Measurements from ENCODE around the gene L3MBTL1. TPM values are rescaled to one million over a fixed set of nuclear protein-coding genes. Genes with fewer than 3 reads are reported as not detected.

Gene L3MBTL1
- total RNA-seq, 1 experiment from 2014 or later: 8.4 TPM

DNA sequence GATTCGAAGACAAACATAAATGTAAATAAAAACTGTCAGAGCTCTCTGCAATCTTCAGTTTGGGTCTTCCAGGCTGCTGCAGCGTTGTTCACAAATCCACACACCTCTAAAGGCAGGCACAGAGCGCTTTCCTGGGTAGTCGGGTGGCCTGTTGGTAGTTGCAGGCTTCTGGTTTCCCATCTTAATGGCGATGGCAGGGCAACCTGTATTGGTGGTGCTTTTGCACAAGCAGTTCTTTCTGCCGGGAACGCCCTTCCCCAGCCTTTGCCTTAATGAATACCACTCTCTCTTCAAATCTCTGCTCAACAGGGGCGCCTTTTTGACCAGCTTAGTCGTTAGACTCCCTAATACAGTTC, 82.5 kb downstream of the L3MBTL1 start:
- peak overlapping the region; percentile 72 for H3K4me3 ChIP-seq (ENCODE audit: low read depth, low read length)
- TF ChIP-seq, protein P1, sequence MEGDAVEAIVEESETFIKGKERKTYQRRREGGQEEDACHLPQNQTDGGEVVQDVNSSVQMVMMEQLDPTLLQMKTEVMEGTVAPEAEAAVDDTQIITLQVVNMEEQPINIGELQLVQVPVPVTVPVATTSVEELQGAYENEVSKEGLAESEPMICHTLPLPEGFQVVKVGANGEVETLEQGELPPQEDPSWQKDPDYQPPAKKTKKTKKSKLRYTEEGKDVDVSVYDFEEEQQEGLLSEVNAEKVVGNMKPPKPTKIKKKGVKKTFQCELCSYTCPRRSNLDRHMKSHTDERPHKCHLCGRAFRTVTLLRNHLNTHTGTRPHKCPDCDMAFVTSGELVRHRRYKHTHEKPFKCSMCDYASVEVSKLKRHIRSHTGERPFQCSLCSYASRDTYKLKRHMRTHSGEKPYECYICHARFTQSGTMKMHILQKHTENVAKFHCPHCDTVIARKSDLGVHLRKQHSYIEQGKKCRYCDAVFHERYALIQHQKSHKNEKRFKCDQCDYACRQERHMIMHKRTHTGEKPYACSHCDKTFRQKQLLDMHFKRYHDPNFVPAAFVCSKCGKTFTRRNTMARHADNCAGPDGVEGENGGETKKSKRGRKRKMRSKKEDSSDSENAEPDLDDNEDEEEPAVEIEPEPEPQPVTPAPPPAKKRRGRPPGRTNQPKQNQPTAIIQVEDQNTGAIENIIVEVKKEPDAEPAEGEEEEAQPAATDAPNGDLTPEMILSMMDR (IDR thresholded peaks at IDR 0.05; ENCODE audit: insufficient read depth in 1 of 2, low read depth in 1 of 2, low read length in 1 of 2, severe bottlenecking in 1 of 2, unreplicated experiment in 1 of 2): no peak
- CTCF ChIA-PET: interaction anchor here (0.8 to 2.2 kb wide), 5 partner anchors 10 to 141 kb away, joined by 5 to 37 read pairs (median 6); partner anchors contain the start of gene SGK2
- peaks cover 15% of the 10 kb centered on the region for H3K4me1 Mint-ChIP-seq (ENCODE audit: low read depth, unreplicated experiment)
- H3K27me3 Mint-ChIP-seq (ENCODE audit: insufficient read depth, unreplicated experiment): no peaks in the 10 kb centered on the region
- H3K36me3 Mint-ChIP-seq (ENCODE audit: insufficient read depth, unreplicated experiment): peaks cover 8% of the 10 kb centered on the region
- no peaks in the 10 kb centered on the region for H3K36me3 ChIP-seq (ENCODE audit: control insufficient read depth, insufficient read depth, low read length)
- TSS peak; percentile 91 for BruUV-seq (replicated peaks)
- H3K9me3 Mint-ChIP-seq (ENCODE audit: unreplicated experiment): no peaks in the 10 kb centered on the region
- intact Hi-C loops (cut with micrococcal nuclease; ENCODE audit: unreplicated experiment): loop anchor here (1.0 to 2.0 kb wide), 3 partner anchors 32 to 133 kb away; partner anchors contain the start of gene SRSF6
- peak overlapping the region; percentile 86 for H3K4me3 Mint-ChIP-seq (ENCODE audit: unreplicated experiment)
- peaks cover 4% of the 10 kb centered on the region for H3K4me1 ChIP-seq
- H3K9me3 ChIP-seq: no peaks in the 10 kb centered on the region
- no peaks in the 10 kb centered on the region for H3K27me3 ChIP-seq (replicated peaks; ENCODE audit: control insufficient read depth, insufficient read depth, low read length)
- POLR2A ChIA-PET: interaction anchor here (1.3 to 1.8 kb wide), 3 partner anchors 31 to 132 kb away, joined by 7 to 42 read pairs (median 13); partner anchors contain the start of genes SGK2 and SRSF6
- peak in 1 of 2 experiments; percentile 47 for DNase-seq
- H3K27ac Mint-ChIP-seq (ENCODE audit: unreplicated experiment): peak overlapping the region; percentile 90

DNA sequence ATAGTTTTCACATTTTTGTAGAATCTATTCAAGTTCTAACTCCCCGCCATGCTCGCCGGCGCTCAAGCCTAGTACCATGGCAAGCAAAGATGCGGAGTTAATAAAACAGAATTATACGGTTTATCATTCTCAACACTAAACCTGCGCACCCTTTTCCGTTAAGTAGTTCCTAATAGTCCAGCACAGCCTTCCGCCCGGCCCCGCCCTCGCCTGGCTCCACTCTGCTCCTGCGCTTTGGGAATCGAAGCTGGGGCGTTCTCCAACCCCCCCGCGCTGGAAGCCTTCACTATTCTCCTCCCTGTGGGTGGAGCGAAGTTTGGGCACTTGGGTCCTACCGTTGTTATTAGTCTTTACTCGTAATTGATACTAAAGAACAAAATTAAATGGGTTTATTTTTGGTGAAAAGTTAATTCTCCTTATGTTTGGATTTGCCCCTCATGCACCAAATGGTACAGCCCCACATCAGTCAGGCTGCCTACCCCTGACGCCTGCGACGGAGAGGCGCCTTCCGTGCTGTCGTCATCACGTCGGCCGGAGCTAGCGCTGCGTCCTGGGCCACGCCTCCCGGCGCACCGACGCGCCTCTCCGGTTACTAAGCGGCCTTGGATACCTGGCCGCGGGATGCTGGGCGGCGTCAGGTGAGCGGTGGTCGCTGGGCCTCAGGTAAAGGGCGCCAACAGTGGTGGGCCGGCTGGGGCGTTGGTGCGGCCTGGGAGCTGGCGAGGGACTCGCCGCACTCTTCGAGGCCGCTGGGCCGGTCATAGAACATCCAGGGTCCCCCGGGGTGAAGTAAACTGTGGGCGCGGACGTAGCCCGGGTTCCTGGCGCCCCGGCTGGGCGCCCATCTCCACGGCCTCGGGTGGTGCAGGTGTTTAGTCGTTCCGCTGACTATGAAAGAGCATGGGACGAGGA, 83.2 kb downstream of the L3MBTL1 start, which contains the start of gene IFT52:
Gene IFT52, plus strand, starts transcription at position 546 of the 912 bp plus-strand sequence. CDS start 3,762 bp downstream, outside the sequence.
- POLR2A ChIA-PET: interaction anchor here (0.6 to 1.8 kb wide), 11 partner anchors 32 to 1825 kb away, joined by 3 to 42 read pairs (median 7); partner anchors contain the start of genes SGK2 and SRSF6
- no peaks in the 10 kb centered on the region for H3K27me3 Mint-ChIP-seq (ENCODE audit: insufficient read depth, unreplicated experiment)
- H3K27me3 ChIP-seq (replicated peaks; ENCODE audit: control insufficient read depth, insufficient read depth, low read length): no peaks in the 10 kb centered on the region
- TF ChIP-seq, protein P1 (IDR thresholded peaks at IDR 0.05; ENCODE audit: insufficient read depth in 1 of 2, low read depth in 1 of 2, low read length in 1 of 2, severe bottlenecking in 1 of 2, unreplicated experiment in 1 of 2): peak in 1 of 2 experiments; percentile 17
- peak within 1 kb of the TSS; percentile 90 for H3K27ac Mint-ChIP-seq (ENCODE audit: unreplicated experiment)
- DNase-seq: peak; percentile 98
- CTCF ChIA-PET: interaction anchor here (0.6 to 2.2 kb wide), 22 partner anchors 10 to 1893 kb away, joined by 3 to 37 read pairs (median 5); partner anchors contain the start of gene SGK2
- peaks cover 15% of the 10 kb centered on the region for H3K4me1 Mint-ChIP-seq (ENCODE audit: low read depth, unreplicated experiment)
- H3K9me3 Mint-ChIP-seq (ENCODE audit: unreplicated experiment): no peaks in the 10 kb centered on the region
- H3K36me3 Mint-ChIP-seq (ENCODE audit: insufficient read depth, unreplicated experiment): peaks cover 11% of the 10 kb centered on the region
- BruUV-seq (replicated peaks): no TSS peak
- intact Hi-C loops (cut with micrococcal nuclease; ENCODE audit: unreplicated experiment): loop anchor here (1.0 to 2.0 kb wide), 3 partner anchors 32 to 134 kb away; partner anchors contain the start of gene SRSF6
- H3K4me3 ChIP-seq (ENCODE audit: low read depth, low read length): peak within 1 kb of the TSS; percentile 72
- no peaks in the 10 kb centered on the region for H3K36me3 ChIP-seq (ENCODE audit: control insufficient read depth, insufficient read depth, low read length)
- no peaks in the 10 kb centered on the region for H3K4me1 ChIP-seq
- H3K9me3 ChIP-seq: no peaks in the 10 kb centered on the region
- H3K4me3 Mint-ChIP-seq (ENCODE audit: unreplicated experiment): peak within 1 kb of the TSS; percentile 86

Other genes with a start within 250 kb of the L3MBTL1 start
- 312 and 335 TPM in 2 replicates for gene SRSF6, start 49.8 kb upstream of the L3MBTL1 start, total RNA-seq (2022)
- gene SGK2, start 51.3 kb downstream of the L3MBTL1 start, total RNA-seq (2022): 5.2 and 6.6 TPM in 2 replicates
- 56.1 and 70.5 TPM in 2 replicates for gene IFT52, start 83.2 kb downstream of the L3MBTL1 start, total RNA-seq (2022)
- gene MYBL2, start 159.4 kb downstream of the L3MBTL1 start, total RNA-seq (2022): 318 and 345 TPM in 2 replicates
- gene GTSF1L, start 219.3 kb downstream of the L3MBTL1 start, total RNA-seq (2022): not detected in 2 replicates

Data from Caco-2 (cell line).